HepG2 (cell line): Measurements from ENCODE around the gene ELF1. TPM values are rescaled to one million over a fixed set of nuclear protein-coding genes. Genes with fewer than 3 reads are reported as not detected.
A peak's percentile ranks its signal among the peaks of the same experiment; 100 is the strongest.

Experiments used
- AGO2 ChIP-seq: fragments of 200-400 bp; formaldehyde crosslinking; optimal IDR thresholded peaks from 2 replicates; pipeline ENCODE3; 2017; ENCODE audit warnings: mild to moderate bottlenecking, low read depth, low read length, moderate library complexity
- ARID5B ChIP-seq: IDR thresholded peaks from 2 replicates; pipeline ENCODE4 v1.4.0; 2020; ENCODE audit warnings: mild to moderate bottlenecking, missing genetic modification reagents
- ATRX ChIP-seq: sonication (generic); formaldehyde crosslinking; IDR thresholded peaks from 2 replicates; pipeline ENCODE4 v1.4.0; 2020; ENCODE audit warnings: missing genetic modification reagents, borderline replicate concordance
- CCDC6 ChIP-seq: sonication (generic); formaldehyde crosslinking; IDR thresholded peaks from 2 replicates; pipeline ENCODE4 v1.8.1; 2022; ENCODE audit warnings: mild to moderate bottlenecking, missing genetic modification reagents, moderate library complexity
- MATR3 ChIP-seq: sonication (generic); formaldehyde crosslinking; IDR thresholded peaks from 2 replicates; pipeline ENCODE4 v1.4.0; 2020; ENCODE audit warnings: missing genetic modification reagents
- MAX ChIP-seq: IDR thresholded peaks from 2 replicates; pipeline ENCODE4 v1.6.1; 2012; ENCODE audit warnings: inconsistent platforms
- MYC ChIP-seq: sonication (generic); formaldehyde crosslinking; IDR thresholded peaks from 2 replicates; pipeline ENCODE4 v1.9.0; 2021; ENCODE audit warnings: missing genetic modification reagents, borderline replicate concordance
- NCOR1 ChIP-seq: fragments of 200-600 bp; sonication (generic); IDR thresholded peaks from 2 replicates; pipeline ENCODE4 v1.7.0; 2017; ENCODE audit warnings: antibody characterized with exemption, low read length, borderline replicate concordance
- PCBP2 ChIP-seq: fragments of 200-400 bp; formaldehyde crosslinking; optimal IDR thresholded peaks from 2 replicates; pipeline ENCODE3; 2018; ENCODE audit warnings: low read length, low read depth; ENCODE audit not compliant: poor library complexity, severe bottlenecking
- PLSCR1 ChIP-seq: sonication (generic); formaldehyde crosslinking; IDR thresholded peaks from 2 replicates; pipeline ENCODE4 v1.5.0; 2020; ENCODE audit warnings: missing genetic modification reagents, mild to moderate bottlenecking, borderline replicate concordance
- SKI ChIP-seq: fragments of 450-650 bp; IDR thresholded peaks from one replicate; pipeline ENCODE4 v1.6.1; 2018; ENCODE audit warnings: mild to moderate bottlenecking; ENCODE audit not compliant: partially characterized antibody
- ZKSCAN1 ChIP-seq: fragments of 150-350 bp; IDR thresholded peaks from 2 replicates; pipeline ENCODE4 v1.6.1; 2014; ENCODE audit warnings: low read length
- ZNF24 ChIP-seq: fragments of 450-650 bp; IDR thresholded peaks from 2 replicates; pipeline ENCODE4 v1.6.1; 2017; ENCODE audit warnings: antibody characterized with exemption, mild to moderate bottlenecking
- ZNF569 ChIP-seq: sonication (generic); formaldehyde crosslinking; IDR thresholded peaks from 2 replicates; pipeline ENCODE4 v1.5.0; 2020; ENCODE audit warnings: mild to moderate bottlenecking, missing genetic modification reagents, moderate library complexity, borderline replicate concordance
- ZNF850 ChIP-seq: sonication (generic); formaldehyde crosslinking; conservative IDR thresholded peaks from 2 replicates; pipeline ENCODE4 v1.9.0; 2021; ENCODE audit warnings: mild to moderate bottlenecking, missing genetic modification reagents
- ZSCAN9 ChIP-seq: IDR thresholded peaks from 2 replicates; pipeline ENCODE4 v1.6.1; 2016; ENCODE audit warnings: borderline replicate concordance
- polyA plus RNA-seq, 8 experiments: library from polyadenylated mRNA; depleted of rRNA in 3 of 8; stranded (reverse) in 7 of 8; unstranded in 1 of 8; fragments of >200 nt; fragmentation: Illumina TruSeq in 4 of 8; extraction: Trizol in 4 of 8; gene quantifications; 2 replicates each; pipeline versions ENCODE4 v1.2.1 to v1.2.3, GENCODE V29; 2011 to 2016; ENCODE audit warnings: low read depth in 4 of 8, missing spikeins in 1 of 8, mixed read lengths in 1 of 8; ENCODE audit not compliant: insufficient read depth in 1 of 8
- total RNA-seq, 5 experiments: library from RNA; depleted of rRNA; stranded (reverse); fragments of >200 nt; fragmentation: Illumina TruSeq; extraction: Trizol; gene quantifications; 2 replicates each; pipeline ENCODE4 v1.2.3, GENCODE V29; 2016; ENCODE audit warnings: low read depth in 1 of 5
- TF ChIP-seq, protein P1 (sequence below): sonication (generic); formaldehyde crosslinking; IDR thresholded peaks from 2 replicates; pipeline ENCODE4; 2020; ENCODE audit warnings: missing genetic modification reagents, mild to moderate bottlenecking, borderline replicate concordance
- TF ChIP-seq, protein P2 (sequence below): IDR thresholded peaks from 2 replicates; pipeline ENCODE4 v1.6.1; 2016; ENCODE audit warnings: missing genetic modification reagents, missing compliant biosample characterization
- TF ChIP-seq, protein P3 (sequence below): fragments of 450-650 bp; IDR thresholded peaks from 2 replicates; pipeline ENCODE4 v1.6.1; 2016

ELF1 gene
- total and polyA plus RNA-seq, 2 of the 13 experiments (the other 11 are each of a cell fraction or from before 2014, with no cell fraction given), result 24.6 to 71.5 TPM

GRCh38 chr13:40895227-40896184 lies 123.6 kb downstream of the ELF1 start (continued):
- TF ChIP-seq, protein P1, sequence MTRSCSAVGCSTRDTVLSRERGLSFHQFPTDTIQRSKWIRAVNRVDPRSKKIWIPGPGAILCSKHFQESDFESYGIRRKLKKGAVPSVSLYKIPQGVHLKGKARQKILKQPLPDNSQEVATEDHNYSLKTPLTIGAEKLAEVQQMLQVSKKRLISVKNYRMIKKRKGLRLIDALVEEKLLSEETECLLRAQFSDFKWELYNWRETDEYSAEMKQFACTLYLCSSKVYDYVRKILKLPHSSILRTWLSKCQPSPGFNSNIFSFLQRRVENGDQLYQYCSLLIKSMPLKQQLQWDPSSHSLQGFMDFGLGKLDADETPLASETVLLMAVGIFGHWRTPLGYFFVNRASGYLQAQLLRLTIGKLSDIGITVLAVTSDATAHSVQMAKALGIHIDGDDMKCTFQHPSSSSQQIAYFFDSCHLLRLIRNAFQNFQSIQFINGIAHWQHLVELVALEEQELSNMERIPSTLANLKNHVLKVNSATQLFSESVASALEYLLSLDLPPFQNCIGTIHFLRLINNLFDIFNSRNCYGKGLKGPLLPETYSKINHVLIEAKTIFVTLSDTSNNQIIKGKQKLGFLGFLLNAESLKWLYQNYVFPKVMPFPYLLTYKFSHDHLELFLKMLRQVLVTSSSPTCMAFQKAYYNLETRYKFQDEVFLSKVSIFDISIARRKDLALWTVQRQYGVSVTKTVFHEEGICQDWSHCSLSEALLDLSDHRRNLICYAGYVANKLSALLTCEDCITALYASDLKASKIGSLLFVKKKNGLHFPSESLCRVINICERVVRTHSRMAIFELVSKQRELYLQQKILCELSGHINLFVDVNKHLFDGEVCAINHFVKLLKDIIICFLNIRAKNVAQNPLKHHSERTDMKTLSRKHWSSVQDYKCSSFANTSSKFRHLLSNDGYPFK (CRISPR knock-in tag), result no peak
- no peak for TF ChIP-seq MYC (CRISPR knock-in tag)
- no peak for TF ChIP-seq PLSCR1 (CRISPR knock-in tag)
- TF ChIP-seq, protein P2, sequence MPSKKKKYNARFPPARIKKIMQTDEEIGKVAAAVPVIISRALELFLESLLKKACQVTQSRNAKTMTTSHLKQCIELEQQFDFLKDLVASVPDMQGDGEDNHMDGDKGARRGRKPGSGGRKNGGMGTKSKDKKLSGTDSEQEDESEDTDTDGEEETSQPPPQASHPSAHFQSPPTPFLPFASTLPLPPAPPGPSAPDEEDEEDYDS, result no peak
- TF ChIP-seq ZNF850, result no peak
- no peak for TF ChIP-seq ZKSCAN1
- peak; percentile 47; the same call in 1 of the 2 replicates for TF ChIP-seq NCOR1
- peak; percentile 35 for TF ChIP-seq SKI
- TF ChIP-seq ARID5B (CRISPR knock-in tag), result peak; percentile 41
- no peak for TF ChIP-seq ZNF24
- no peak for TF ChIP-seq PCBP2
- TF ChIP-seq MATR3 (CRISPR knock-in tag), result no peak
- TF ChIP-seq CCDC6 (CRISPR knock-in tag), result no peak
- TF ChIP-seq ATRX (CRISPR knock-in tag), result no peak
- no peak for TF ChIP-seq AGO2
- no peak for TF ChIP-seq ZNF569 (CRISPR knock-in tag)
- TF ChIP-seq ZSCAN9 (CRISPR knock-in tag), result no peak
- TF ChIP-seq, protein P3, sequence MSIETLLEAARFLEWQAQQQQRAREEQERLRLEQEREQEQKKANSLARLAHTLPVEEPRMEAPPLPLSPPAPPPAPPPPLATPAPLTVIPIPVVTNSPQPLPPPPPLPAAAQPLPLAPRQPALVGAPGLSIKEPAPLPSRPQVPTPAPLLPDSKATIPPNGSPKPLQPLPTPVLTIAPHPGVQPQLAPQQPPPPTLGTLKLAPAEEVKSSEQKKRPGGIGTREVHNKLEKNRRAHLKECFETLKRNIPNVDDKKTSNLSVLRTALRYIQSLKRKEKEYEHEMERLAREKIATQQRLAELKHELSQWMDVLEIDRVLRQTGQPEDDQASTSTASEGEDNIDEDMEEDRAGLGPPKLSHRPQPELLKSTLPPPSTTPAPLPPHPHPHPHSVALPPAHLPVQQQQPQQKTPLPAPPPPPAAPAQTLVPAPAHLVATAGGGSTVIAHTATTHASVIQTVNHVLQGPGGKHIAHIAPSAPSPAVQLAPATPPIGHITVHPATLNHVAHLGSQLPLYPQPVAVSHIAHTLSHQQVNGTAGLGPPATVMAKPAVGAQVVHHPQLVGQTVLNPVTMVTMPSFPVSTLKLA, result no peak
- no peak for TF ChIP-seq MAX
